ENCODE data around the gene SLC41A1.

Gene SLC41A1

DNA sequence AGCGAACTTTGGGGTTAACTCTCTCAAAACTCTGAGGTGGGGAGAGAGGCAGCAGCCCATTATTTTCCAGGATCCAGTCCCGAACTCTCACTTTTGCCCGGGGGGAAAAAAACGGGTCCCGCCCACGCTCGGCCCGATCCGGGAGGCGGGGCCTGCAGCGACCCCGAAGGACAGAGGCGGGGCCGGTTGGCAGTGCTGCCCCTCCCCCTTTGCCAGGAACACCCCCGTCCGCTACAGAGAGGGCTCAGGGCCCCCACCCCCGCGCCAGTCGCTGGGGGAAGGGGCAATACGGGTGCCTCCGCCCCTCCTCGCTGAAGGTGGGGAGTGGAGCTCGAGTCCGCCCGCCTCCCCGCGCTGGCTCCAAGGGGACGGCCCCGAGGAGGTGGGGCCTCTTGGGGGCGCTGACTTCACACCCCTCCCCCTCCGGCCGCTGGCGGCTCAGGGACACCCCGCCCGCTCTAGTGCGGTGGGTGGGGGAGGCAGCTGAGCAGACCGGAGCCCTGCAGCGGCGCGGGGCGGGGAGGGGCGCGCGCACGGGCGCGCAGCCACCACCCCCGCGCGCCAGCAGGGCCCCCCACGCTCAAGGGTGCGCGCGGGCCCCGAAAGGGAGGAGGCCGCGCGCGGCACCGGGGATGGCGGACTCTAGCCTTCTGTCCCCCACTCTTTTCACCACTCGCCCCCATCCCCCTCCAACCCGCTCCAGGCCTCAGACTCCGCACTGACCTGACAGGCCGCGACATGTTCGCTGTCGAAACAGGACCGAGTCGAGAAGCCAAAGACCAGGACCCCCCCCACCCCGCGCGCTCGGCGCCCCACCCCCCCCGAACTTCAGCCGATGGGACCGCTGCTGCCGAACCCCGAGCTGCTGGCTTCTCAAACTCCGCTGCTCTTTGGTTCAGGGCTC lies 63.5 kb downstream of the SLC41A1 start:
- DNase-seq = peak; percentile 85

DNA sequence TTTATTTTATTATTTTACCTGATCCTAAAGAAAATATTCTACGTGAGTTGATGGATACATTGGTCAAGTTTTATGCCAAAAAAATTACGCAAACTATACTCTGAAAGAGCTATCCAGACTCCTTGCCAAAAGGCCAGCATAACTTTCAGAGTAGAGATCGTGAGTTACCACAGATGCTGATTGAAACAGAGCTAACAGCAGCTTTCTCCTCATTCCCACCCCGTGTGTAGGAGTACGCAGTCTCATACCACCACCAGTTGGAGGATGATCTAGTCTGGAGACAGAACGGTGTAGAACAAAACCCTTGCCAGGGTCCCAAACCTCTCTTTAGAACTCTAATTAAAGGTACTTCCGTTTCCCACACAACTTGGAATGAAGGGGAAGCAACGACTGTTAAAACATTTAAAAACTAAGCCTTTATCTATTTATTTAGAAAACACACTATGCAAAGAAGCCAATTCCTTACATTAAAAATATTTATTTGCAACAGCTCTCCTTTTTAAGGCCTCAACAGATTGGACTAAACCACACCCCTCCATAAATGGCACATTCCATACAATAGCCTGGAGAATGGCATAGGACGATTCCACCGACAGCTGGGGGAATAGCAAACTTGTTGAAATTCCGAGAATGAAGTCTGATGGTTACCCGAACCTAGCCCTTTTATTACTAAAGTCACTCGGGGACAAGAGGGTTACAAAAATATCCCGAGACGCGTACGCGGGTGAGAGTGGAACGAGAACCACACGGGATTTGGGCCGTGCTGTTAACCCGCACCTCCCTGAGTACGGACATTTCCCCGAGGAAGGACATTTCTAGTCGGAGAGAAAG lies 64.4 kb downstream of the SLC41A1 start:
- peak; percentile 85 for DNase-seq

DNA sequence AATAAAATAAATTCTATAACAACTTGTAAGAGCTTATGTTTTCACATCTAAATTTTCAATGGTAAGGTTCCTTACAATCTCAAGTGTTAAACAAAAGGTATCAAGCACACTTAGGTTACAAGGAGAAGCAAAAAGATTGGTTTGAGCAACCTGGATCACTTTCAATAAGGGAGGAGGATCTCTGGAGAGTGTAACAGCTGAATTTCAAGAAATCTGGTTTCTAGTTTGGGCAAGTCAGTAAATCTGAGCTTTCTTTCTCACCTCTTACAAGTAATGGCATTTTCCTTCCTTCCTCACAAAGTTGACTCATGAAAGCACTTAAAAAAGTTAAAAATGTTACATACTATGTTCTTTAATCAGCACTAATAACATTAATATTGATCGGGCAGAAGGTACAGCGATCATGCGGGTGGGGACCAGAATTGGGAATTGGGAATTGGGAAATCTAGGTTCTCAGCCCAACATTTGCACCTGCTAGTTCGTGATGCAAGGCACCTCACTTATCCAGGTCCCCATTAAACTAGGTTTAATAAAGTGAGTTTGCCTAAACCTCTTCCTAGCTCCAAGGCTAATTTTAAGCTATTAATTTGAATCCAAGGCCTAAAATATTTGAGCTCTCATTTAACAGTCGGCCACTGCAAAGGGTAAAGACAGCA lies 66.1 kb downstream of the SLC41A1 start:
- no peak for DNase-seq

- no peak for DNase-seq
Observed at GRCh38 chr1:205744403-205744802, 68.6 kb downstream of the SLC41A1 start.

DNA sequence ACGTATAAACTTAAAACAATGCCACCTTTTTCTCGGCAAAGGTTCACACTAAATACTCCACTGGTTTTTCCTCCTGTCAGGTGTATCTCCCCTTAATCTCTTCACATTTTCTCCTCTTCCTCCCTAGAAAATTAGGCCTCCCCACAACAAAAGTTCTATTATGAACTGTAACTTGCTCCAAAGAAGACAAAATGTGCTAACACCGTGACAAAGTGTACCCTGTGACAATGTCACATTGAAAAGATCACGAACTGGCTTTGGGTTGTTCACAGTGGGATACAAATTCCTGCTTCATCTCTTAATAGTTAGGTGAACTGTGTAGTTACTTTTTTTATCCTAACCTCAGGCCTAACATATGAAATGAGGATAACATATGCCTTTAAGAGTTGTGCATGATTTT lies 69.0 kb downstream of the SLC41A1 start:
- DNase-seq = no peak

DNA sequence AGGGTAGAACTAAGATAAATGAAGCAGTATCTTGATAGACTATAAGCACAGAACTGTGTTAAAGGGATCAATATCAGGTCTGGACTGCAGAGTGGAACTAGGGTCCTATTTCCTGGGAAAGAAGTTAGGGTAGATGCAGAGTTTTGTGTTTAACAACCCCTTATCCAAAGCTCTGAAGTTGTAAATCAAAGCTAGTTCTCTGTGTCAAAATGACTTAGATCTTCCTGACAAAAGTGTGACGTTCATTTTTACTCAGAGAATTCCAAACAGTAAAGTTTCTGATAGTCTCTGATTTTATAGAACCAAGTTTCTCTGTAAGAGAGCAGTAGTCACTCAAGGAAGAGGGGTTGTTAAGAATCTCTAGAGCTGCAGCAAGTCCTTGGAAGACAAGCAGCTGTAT lies 71.3 kb downstream of the SLC41A1 start:
- no peak for DNase-seq

DNA sequence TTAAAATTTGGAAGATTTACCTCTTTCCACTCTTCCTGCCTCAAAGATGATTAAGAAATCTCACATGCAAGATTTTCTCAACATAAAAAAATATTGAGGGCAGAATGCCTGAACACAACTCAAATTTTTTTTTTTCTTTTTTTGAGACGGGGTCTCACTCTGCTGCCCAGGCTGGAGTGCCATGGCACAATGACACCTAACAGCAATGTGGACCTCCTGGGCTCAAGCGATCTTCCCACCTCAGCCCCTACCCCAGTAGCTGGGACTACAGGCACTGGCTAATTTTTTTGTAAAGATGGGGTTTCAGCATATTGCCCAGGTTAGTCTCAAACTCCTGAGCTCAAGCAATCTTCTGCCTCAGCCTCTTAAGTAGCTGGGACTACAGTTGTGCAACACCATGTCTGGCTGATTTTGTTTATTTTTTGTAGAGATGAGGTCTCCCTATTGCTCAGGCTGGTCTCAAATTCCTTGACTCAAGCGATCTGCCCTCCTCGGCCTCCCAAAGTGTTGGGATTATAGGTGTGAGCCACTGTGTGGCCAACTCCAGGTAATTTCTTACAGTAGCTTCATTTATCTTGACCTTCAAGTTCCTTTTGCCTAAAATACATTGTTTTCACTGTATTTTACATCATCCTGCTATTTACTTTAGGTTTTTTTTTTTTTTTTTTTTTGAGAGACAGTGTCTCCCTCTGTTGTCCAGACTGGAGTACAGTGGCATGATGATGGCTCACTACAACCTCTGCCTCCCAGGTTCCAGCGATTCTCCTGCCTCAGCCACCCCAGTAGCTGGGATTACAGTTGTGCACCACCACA lies 73.4 kb downstream of the SLC41A1 start:
- DNase-seq = no peak
